Measurements from ENCODE around the gene SAMD10.

GRCh38 chr20:63982937-63983336 is 3.5 kb upstream of the SAMD10 start:
- no peak for TF ChIP-seq CTCF (conservative IDR thresholded peaks at IDR 0.05; ENCODE audit: low read length)
- TF ChIP-seq EZH2phosphoT487 (IDR thresholded peaks at IDR 0.05; ENCODE audit: borderline replicate concordance) = no peak

Measured in Loucy (cell line).